Measurements from ENCODE around the gene LTBP2.

Gene LTBP2

DNA sequence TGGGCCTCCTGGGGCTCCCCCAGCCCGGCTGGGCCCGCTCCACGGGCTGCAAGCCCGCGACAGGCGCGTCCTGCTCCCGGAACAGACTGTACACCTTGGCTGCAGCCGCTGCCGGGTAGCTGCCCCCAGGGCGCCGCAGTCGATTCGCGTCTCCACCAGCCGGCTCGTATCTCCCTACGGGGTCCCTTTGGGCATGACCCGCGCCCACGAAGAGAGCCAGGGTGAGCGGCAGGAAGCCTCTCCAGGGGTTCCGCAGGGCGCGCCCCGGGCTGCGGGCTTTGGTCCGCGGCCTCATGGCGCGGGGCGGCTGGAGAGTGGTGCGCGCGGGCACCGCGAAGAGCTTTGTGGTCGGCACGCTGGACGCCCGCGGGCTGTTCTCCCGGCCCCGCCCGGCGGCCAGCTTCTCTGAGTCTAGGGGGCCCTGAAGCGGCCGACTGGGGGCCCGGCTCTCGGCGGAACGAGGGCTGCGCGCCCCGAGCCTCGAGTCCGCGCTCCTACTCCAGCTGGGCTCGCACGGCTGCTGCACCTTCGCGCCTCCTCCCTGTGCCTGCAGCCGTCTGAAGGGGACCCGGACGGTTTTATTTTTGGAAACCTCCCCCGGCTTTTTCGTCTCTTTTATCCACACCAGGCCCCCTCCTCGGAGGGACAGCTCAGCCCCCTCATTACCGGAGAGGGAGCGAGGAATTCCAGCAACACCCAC, at the start of gene LTBP2:
LTBP2 (minus strand) TSS at position 588 of the 700 bp plus-strand sequence; CDS start at position 295, 293 bp downstream.
- DNase-seq: no peak

DNA sequence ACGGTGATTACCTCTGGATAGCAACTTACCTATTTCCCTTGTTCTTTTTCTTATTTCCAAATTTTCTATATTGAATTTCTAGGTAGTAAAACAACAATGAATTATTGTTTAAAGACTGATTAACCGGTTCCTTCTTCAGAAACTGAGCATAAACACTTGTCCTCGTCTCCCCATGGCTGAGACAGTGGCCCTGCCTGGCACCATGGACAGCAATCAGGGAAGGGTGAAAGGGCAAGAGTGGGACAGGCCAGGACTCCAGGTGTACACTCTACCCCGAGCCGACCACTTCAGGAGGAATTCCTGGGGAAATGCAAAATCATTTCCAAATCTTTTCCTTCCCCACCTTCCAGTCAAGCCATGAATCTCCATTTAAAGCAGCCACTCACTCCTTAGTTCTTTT, 48.8 kb upstream of the LTBP2 start:
- DNase-seq: no peak

DNA sequence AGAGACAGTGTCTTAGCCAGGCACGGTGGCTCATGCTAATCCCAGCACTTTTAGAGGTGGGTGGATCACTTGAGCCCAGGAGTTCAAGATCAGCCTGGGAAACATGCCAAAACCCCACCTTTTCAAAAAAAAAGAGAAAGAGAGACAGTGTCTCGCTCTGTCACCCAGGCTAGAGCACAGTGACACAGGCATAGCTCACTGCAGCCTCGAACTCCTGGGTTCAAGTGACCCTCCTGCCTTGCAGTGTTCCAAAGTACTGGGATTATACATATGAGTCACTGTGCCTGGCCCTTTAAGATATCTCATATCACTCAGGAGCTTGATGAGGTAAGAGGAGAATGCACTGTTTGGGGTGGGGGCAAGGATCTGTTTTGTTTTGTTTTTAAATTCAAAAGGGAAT, 48.1 kb upstream of the LTBP2 start:
- DNase-seq: no peak

DNA sequence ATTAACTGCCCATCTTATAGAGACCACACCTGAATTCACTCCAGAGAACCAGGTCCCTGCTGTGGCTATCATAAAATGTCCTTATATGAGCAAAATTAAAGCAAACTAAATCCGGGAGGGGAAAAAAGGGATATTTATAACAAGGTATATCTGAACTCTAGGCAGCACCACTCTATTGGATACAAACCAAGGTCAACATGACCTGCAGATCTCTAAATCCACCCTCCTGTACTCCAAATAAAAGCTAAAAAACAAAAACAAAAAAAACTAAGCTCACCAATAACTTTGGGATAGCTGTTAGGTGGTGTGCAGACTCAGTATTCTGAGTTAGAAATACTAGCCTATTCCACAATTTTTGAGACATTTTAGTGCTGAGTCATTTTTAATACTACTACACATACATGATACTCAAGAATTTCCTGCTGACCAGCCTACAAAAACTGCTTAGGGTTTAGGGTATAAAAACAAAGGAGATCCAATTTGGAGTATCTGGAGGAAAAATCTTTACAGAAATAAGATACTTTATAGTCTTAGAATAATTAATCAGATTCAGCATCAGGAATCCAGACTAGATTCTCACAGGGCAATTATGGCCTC, 46.6 kb upstream of the LTBP2 start:
- DNase-seq: no peak

DNA sequence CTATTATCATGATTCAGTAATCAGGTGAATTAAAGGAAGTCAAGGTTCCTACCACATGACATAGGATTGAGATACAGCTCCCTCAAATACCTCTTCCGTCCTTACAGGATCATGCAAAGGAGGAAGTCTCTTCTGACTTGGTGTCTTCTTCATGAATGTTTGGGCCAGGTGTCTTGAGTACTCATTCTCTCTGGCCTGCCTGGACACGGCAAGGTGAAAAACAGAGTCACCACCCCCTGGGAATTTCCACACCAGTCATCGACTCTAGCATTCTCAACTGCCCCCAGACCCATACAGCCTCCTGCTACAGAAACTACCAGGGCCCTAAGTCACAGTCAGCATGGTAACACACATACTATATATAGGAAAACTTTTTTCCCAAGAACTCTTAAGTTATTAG, 44.9 kb upstream of the LTBP2 start:
- DNase-seq: no peak

DNA sequence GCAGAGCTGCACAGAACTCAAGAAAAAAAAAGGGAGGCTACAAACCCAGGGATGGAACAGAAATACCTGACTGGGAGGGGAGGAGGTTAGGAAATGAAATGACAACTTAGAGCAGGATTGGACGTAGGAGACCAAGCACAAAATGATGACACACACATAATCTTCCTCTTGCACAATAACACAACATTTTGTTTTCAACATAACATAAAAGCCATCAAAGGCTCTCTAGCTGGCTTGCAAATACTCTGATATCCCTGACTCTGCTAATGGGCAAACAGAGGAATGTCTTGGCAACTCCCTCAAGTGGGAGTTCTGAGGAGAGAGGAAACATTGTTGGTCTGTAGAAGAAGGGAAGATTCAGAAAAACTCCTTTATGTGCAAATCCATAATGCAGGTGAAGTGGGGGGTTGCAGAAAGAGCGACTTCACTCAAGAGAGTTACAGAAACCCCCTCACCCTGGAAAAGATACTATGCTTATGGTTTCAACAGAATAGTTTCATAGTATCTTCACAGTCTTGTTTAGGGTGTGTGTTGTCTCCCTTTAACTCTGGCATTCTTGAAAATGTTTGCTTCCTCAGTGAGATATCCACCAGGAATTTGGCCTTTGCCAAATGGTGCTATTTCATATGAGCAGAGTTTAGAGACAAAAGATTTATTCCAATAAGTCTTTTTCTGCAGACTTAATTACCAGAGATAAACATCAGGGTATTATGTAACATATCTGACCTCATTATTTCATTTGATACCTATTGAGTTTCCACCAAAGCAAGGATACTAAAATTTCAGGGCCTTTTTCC, 43.8 kb upstream of the LTBP2 start:
- DNase-seq: no peak

DNA sequence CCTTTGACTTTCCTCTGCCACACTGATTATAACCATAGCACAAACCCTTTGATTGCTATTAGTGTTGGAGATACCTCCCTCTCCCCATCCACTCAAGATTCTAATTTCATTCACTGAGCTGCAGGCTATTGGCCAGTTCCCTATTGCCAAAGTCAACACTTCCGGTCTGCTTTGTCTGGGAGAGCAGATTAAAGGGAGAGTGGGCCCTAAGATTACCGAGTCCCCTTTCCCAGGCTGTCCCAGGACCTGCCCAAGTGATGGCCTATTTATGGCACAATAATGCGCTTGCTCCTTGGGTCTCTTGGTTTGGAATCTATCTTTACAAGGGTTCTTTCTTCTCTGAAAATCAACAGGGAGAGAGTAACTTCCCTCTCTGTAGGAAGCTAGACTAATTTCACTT, 42.9 kb upstream of the LTBP2 start:
- DNase-seq: no peak

DNA sequence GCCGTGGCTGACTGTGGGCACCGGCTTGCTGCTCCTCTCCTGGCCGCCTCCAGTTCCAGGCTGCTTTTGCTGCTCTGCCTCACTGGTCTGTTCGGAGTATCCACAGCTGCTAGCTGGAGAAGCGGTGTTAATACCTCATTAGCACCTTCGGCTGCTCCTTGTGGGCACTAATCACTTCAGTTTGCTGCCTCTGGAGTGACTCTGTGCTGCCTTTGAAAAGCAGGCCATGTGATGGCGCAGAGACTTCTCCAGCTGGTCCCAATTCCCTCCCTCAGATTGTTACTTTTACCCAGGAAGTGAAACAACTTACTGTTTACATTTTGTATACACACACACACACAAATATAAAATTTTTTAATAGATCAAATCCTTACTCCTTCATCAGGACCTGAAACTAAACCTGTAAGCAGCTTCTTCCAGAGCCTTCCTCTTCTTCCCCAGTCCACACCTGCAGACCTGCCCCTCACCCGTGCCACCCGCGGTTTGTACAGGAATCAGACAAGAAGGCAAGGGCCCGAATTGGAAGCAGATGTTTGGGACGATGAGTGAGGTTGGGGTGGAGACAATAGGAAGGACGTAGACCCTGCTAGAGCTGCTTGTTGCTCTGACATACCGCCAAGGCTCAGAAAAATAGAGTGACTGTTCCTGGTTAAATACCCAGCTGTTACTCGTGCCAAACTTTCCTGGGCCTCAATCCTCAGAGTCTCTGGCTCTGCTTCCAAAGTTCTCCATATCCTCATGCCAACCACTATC, 41.5 kb upstream of the LTBP2 start:
- no peak for DNase-seq

DNA sequence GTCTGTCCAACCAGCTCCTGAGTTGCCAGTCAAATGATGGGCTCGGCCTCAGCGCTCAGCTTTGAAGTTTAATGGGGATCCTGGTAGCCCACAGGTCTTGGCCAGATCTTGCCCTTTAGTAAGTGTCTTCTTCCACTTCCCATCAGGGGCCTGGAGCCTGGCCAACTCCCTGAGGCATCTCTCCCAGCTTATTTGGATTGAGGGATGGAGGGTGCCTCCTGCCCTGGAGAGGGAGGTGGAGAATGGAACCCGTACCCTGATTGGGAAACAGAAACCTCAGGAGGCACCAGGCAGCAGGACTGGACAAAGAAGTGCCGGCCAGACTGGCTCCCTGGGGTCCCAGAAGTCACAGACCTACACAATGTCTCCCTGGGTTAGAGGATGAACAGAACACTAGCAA, 40.5 kb upstream of the LTBP2 start:
- DNase-seq: no peak

DNA sequence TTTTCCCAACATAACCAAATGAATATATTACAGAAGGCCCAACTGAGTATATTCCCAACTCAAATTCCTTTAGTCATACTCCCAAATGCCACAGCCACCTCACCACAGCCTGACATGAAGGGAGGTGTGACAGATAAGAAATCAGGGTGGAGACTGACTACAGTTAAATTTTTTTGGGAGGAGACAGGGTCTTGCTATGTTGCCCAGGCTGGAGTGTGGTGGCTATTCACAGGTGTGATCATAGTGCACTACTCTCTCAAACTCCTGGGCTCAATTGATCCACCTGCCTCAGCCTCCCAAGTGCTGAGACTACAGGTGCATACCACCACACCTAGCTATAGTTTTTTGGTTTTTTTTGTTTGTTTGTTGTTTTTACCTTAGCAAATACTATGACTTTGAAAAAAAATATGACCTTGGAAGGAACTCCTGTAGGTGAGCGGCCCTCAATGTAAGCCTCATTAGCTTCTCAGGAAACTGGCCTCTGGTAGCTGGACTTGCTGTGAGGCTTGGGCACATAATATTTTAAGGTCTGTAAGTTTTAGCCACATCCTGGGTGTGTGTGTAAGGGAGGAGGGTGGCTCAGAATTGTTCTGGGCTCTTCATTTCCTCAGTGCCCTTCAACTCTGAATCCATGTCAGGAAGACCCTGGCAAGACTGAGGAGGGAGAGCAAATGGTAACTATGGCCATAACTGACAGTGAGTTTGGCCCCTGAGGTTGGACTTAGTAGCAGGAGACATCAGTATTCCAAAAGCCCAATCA, 39.1 kb upstream of the LTBP2 start:
- DNase-seq: no peak

DNA sequence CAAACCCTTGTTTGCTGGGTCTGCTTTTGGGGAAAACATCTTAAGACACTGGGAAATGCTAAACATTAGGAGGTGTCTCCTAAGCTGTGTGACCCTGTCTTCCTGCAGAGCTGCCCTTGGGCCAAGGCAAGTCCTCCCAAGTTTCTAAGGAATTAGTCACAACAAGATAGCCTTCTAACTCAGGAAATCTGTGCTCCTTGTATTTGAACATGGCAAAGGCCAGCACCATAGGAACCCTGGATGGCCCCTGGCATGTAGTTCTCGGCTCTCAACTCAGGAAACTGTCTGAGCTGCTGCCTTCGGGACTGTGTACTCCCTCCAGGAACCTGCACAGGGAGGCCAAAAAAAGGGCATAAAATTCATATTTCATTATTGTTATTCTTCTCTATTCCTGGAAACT, 37.6 kb upstream of the LTBP2 start:
- no peak for DNase-seq

DNA sequence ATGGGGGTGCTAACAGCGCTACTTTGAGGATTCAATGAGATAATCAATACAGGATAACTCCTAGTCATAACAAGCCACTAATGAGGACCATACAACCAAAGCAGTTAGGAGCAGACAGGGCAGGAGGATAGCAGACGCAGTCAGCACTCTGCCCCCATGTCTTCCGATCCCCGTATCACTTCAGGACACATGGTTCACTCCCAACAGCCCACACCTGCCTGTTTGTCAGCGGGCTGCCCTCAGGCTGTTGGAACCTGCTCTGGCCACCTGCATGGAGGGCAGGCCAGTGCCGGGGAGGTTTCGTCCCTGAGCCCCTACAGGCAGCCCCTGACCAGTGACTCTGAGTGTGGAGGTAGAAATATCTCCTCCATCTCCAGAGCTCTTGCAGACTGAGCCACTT, 37.1 kb upstream of the LTBP2 start:
- no peak for DNase-seq

DNA sequence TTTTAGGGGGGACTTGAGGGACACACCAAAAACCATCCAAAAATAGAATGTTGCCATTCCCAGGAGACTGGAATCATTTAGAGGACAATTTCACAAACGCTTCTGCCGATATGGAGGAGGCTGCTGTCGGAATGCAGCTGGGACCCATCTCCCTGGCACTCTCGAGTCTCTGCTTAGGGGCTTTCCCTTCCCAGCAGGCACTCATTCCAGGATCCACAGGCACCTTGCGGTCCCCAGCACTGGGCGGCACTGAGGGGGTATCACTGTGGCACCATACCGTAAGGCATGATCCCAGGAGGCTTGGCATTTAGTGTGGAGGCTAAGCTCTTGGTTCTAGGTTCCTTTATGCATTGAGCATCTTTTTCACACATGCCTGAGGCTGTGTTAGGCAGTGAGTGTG, 36.6 kb upstream of the LTBP2 start:
- DNase-seq: no peak

DNA sequence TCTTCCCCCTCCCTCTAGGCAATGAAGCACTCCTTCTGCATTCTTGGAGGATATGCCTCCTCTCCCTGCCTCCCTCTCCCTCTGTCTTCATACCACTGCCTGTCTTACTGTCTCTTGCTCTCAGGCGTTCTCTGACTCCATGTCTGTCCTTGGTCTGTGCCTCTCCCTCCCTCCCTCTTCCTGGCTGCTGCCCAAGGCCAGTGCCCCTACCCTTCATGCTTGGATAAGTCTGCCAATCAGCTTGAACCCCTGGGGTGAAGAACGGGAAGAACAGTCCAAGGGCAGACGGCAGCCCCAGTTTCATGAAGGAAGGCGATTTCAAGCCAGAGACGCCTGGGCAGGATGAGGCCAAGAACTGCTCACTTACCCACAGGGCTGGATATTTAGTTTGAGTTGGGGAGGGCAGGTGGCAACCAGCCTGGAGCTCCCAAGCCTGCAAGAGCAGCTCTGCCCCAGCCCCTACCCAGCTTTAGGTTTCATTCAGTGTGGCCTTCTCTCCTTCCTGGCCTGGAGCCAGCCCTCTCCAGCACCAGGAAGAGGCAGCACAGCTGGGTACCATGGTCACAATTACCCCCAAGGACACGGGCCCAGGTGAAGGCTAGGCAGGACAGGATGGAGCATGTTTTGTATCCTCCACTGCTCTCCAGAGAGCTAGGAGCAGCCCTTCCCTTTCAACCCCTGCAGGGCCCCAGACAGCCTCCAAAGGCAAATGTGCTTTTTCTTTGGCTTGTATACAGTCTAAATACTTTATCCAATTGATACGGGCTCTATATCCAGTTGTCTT, 35.8 kb upstream of the LTBP2 start:
- DNase-seq: peak; percentile 7

DNA sequence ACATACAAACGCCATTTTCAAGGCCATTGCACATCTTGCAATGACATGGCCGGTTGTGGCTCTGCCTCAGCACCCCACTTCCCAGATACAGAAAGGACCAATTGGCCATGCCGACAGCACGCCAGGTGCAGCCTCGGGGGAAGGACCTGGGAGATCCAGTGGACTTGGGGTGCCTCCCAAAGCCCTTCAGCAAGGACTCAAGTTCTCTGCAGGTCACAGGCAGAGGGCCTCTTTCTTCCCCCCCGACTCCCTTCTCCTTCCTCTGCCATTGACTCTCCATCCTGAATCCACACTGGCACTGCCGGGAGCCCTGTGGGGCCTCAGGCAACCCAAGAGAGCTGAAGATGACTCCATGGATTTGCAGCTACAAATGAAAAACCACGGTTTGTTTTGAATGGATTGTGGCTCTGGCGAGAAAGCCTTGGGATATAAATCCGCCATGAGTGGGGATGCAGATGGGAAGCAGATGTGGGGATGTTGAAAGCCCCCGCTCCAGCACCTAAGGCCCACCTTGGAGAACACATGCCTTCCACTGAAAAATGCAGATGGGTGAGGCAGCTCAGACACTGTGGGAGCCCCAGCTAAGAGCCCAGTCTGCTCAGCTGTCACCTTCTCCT, 35.1 kb upstream of the LTBP2 start:
- no peak for DNase-seq

DNA sequence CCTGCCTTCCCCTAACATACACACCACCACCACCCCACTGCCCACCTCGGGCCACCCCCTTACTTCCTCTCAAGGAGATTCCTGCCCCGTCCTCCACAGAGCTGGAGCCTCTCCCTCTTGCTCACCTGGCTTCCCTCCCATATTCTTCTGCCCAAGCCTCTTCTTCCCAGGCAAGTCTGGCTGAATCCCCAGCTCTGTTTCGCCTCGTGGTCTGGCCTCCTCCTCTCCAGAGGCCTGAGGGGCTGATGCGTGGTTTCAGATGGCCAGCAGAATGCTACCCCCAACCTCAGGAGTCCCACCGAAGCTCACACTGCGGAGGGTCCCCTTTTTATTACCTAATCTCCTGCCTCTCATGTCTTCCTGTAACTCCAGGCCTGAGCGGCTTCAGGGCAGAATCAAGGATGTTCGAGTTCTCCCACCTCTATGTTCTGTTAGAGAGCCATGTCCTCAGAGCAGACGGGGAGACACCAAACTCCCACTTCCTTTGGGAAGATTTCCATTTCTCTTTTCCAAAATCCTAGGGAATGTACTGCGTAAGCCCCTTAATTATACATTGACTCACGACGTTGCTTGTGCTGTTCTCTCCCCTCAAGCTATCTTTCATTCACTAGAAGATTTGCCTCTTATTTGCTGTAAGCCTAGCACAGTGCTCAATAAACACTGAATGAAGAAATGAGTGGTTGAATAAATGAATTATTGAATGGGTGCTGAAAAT, 33.9 kb upstream of the LTBP2 start:
- DNase-seq: no peak

DNA sequence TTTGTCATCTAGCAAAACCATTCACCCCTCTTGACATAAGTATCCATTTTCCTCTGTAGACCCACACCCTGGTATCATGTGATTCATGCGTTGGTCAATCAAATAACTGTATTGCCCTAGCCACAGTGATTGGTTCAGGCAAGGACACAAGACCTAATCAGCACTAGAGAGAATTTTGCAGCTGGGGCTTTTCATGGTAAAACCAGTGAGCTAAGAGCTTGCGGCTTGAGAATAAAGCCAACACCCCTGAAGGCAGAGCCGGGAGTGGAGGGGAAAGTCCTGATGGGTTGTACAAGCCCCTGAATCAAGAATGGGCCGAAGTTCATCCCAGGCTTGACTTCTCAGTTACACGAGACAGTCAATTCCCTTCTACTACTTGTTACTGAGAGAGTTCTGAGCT, 33.2 kb upstream of the LTBP2 start:
- no peak for DNase-seq

DNA sequence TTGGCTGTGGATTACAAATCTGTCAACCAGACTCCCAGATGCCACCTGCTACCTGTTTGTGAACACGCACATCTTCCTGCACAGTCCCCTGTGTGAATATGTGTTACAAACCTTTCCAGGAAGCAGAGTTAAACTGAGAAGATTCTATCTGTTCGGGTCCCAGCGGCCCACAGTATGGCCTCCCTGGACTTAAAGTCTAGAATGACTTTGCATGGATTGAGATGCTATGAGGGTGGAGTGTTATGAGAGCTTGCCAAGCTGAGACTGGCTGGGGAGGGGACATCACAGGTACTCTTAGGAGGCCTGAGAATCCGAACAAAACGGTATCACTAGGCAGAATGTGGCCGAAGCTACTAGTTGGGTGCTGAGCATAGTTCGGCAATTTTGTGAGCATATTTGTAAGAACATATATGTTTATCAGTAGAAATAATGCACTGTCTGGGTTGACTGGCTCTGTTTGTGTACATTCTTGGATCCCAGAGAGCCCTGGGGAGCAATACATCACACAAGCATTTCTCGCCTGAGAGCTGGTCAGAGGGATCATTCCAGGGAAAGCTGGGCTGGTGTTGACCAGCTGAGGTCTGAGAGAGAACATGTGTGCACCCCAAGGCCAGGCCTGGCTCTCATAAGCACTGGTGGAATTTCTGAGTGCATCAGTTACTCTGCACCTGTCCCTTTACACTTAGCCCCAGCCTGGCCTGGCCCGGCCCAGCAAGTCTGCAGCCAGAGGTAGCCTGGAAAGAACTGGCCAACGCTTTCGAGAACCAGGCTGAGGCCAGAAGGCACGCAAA, 29.8 kb upstream of the LTBP2 start:
- DNase-seq: no peak

DNA sequence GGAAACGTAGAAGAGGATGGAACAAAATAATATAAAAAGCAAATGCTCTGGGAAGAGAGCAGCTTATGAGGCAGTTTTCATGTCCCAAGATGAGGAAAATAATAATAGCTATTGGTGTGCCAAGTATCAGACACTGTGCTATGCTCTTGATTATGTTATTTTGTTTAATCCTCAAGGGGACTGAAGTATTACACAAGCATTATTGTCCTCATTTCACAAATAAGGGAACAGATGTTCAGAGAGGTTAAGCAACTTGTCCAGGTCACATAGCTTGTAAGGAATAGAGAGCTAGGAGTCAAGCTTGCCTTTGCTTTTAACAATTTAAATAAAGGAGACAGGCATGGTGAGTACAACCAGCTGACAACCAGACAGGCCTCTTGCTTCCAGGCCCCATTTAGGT, 26.9 kb upstream of the LTBP2 start:
- no peak for DNase-seq

DNA sequence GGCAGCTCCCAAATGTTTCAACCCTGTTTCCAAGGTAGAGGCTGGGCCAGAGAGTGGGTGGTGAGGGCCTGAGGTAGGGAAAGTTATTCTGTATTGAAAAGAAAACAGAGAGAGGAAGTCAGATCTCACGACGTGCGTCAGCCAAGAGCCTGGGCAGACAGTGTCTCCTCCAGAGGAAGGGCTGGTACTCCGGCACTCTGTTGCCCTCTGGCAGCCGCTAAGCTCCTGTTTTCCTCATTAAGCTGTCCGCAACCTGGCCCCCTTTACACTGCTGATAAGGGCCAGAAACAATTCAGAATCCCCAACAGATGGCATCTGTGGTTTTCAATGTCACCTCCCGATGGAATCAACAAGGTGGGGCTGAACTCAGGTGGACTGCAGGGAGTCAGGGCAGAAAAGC, 26.0 kb upstream of the LTBP2 start:
- DNase-seq: no peak
